HepG2 (cell line): ENCODE data around the gene CAVIN2. TPM values are rescaled to one million over a fixed set of nuclear protein-coding genes. Genes with fewer than 3 reads are reported as not detected.

Experiments
- CBX1 ChIP-seq: IDR thresholded peaks from one replicate; pipeline ENCODE4 v1.6.1; 2016; ENCODE audit warnings: antibody characterized with exemption, low read depth
- FOXC1 ChIP-seq: sonication (generic); formaldehyde crosslinking; IDR thresholded peaks from 2 replicates; pipeline ENCODE4 v1.8.0; 2022; ENCODE audit warnings: mild to moderate bottlenecking, missing genetic modification reagents, borderline replicate concordance
- KDM6A ChIP-seq: IDR thresholded peaks from 2 replicates; pipeline ENCODE4 v1.6.1; 2016; ENCODE audit warnings: low read depth
- NR3C1 ChIP-seq: sonication (generic); formaldehyde crosslinking; IDR thresholded peaks from 2 replicates; pipeline ENCODE4 v1.4.0; 2020; ENCODE audit warnings: missing genetic modification reagents
- RXRA ChIP-seq: sonication (generic); formaldehyde crosslinking; IDR thresholded peaks from 2 replicates; pipeline ENCODE4 v1.5.1; 2020; ENCODE audit warnings: missing genetic modification reagents
- SNRNP70 ChIP-seq: fragments of 200-400 bp; formaldehyde crosslinking; IDR thresholded peaks from 2 replicates; pipeline ENCODE4 v1.6.1; 2017; ENCODE audit warnings: mild to moderate bottlenecking, low read depth, low read length, moderate library complexity
- TOE1 ChIP-seq: sonication (generic); formaldehyde crosslinking; IDR thresholded peaks from 2 replicates; pipeline ENCODE4 v1.4.0; 2020; ENCODE audit warnings: mild to moderate bottlenecking, missing genetic modification reagents
- TOPORS ChIP-seq: sonication (generic); formaldehyde crosslinking; IDR thresholded peaks from 2 replicates; pipeline ENCODE4 v1.8.0; 2023; ENCODE audit warnings: mild to moderate bottlenecking, missing genetic modification reagents
- ZBTB26 ChIP-seq: IDR thresholded peaks from 2 replicates; pipeline ENCODE4 v1.6.1; 2016; ENCODE audit warnings: missing compliant biosample characterization, missing genetic modification reagents, borderline replicate concordance
- ZNF333 ChIP-seq: sonication (generic); formaldehyde crosslinking; IDR thresholded peaks from 2 replicates; pipeline ENCODE4 v1.4.0; 2020; ENCODE audit warnings: mild to moderate bottlenecking, missing genetic modification reagents, borderline replicate concordance
- ZNF629 ChIP-seq: sonication (generic); formaldehyde crosslinking; conservative IDR thresholded peaks from 2 replicates; pipeline ENCODE4 v1.5.0; 2020; ENCODE audit warnings: missing genetic modification reagents
- ZNF879 ChIP-seq: sonication (generic); formaldehyde crosslinking; IDR thresholded peaks from 2 replicates; pipeline ENCODE4 v1.8.1; 2023; ENCODE audit warnings: missing genetic modification reagents
- polyA plus RNA-seq, 8 experiments: library from polyadenylated mRNA; depleted of rRNA in 3 of 8; stranded (reverse) in 7 of 8; unstranded in 1 of 8; fragments of >200 nt; fragmentation: Illumina TruSeq in 4 of 8; extraction: Trizol in 4 of 8; gene quantifications; 2 replicates each; pipeline versions ENCODE4 v1.2.1 to v1.2.3, GENCODE V29; 2011 to 2016; ENCODE audit warnings: low read depth in 4 of 8, missing spikeins in 1 of 8, mixed read lengths in 1 of 8; ENCODE audit not compliant: insufficient read depth in 1 of 8
- total RNA-seq, 5 experiments: library from RNA; depleted of rRNA; stranded (reverse); fragments of >200 nt; fragmentation: Illumina TruSeq; extraction: Trizol; gene quantifications; 2 replicates each; pipeline ENCODE4 v1.2.3, GENCODE V29; 2016; ENCODE audit warnings: low read depth in 1 of 5
- TF ChIP-seq, protein P1 (sequence below): sonication (generic); formaldehyde crosslinking; IDR thresholded peaks from 2 replicates; pipeline ENCODE4 v1.4.0; 2020; ENCODE audit warnings: missing genetic modification reagents
- TF ChIP-seq, protein P2 (sequence below): sonication (generic); formaldehyde crosslinking; IDR thresholded peaks from 2 replicates; pipeline ENCODE4 v1.5.0; 2020; ENCODE audit warnings: missing genetic modification reagents, mild to moderate bottlenecking, borderline replicate concordance
- TF ChIP-seq, protein P3 (sequence below): IDR thresholded peaks from 2 replicates; pipeline ENCODE4 v1.6.1; 2016; ENCODE audit warnings: low read depth

The CAVIN2 gene
- total and polyA plus RNA-seq, 2 of the 13 experiments (the other 11 are each of a cell fraction or from before 2014, with no cell fraction given) = 7.6 to 38.8 TPM

- TF ChIP-seq, protein P1, sequence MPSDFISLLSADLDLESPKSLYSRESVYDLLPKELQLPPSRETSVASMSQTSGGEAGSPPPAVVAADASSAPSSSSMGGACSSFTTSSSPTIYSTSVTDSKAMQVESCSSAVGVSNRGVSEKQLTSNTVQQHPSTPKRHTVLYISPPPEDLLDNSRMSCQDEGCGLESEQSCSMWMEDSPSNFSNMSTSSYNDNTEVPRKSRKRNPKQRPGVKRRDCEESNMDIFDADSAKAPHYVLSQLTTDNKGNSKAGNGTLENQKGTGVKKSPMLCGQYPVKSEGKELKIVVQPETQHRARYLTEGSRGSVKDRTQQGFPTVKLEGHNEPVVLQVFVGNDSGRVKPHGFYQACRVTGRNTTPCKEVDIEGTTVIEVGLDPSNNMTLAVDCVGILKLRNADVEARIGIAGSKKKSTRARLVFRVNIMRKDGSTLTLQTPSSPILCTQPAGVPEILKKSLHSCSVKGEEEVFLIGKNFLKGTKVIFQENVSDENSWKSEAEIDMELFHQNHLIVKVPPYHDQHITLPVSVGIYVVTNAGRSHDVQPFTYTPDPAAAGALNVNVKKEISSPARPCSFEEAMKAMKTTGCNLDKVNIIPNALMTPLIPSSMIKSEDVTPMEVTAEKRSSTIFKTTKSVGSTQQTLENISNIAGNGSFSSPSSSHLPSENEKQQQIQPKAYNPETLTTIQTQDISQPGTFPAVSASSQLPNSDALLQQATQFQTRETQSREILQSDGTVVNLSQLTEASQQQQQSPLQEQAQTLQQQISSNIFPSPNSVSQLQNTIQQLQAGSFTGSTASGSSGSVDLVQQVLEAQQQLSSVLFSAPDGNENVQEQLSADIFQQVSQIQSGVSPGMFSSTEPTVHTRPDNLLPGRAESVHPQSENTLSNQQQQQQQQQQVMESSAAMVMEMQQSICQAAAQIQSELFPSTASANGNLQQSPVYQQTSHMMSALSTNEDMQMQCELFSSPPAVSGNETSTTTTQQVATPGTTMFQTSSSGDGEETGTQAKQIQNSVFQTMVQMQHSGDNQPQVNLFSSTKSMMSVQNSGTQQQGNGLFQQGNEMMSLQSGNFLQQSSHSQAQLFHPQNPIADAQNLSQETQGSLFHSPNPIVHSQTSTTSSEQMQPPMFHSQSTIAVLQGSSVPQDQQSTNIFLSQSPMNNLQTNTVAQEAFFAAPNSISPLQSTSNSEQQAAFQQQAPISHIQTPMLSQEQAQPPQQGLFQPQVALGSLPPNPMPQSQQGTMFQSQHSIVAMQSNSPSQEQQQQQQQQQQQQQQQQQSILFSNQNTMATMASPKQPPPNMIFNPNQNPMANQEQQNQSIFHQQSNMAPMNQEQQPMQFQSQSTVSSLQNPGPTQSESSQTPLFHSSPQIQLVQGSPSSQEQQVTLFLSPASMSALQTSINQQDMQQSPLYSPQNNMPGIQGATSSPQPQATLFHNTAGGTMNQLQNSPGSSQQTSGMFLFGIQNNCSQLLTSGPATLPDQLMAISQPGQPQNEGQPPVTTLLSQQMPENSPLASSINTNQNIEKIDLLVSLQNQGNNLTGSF (CRISPR knock-in tag) = 0 out of 2 replicates have a peak, but pooled peaks have one; percentile 53
- TF ChIP-seq KDM6A (CRISPR knock-in tag) (no peak), SNRNP70 (no peak), ZBTB26 (CRISPR knock-in tag) (no peak; the same call in none of the 2 replicates), ZNF333 (CRISPR knock-in tag) (no peak), ZNF629 (CRISPR knock-in tag) (no peak), TOE1 (no peak), CBX1 (peak; percentile 30), NR3C1 (CRISPR knock-in tag) (no peak), ZNF879 (CRISPR knock-in tag) (no peak), FOXC1 (no peak; the same call in 1 of the 2 replicates), TOPORS (CRISPR knock-in tag) (0 out of 2 replicates have a peak, but pooled peaks have one; percentile 23), RXRA (CRISPR knock-in tag) (peak; percentile 53)
- TF ChIP-seq, protein P2, sequence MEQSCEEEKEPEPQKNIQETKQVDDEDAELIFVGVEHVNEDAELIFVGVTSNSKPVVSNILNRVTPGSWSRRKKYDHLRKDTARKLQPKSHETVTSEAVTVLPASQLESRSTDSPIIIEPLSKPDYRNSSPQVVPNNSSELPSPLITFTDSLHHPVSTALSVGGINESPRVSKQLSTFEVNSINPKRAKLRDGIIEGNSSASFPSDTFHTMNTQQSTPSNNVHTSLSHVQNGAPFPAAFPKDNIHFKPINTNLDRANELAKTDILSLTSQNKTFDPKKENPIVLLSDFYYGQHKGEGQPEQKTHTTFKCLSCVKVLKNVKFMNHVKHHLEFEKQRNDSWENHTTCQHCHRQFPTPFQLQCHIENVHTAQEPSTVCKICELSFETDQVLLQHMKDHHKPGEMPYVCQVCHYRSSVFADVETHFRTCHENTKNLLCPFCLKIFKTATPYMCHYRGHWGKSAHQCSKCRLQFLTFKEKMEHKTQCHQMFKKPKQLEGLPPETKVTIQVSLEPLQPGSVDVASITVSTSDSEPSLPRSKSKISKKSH (CRISPR knock-in tag) = no peak
- TF ChIP-seq, protein P3, sequence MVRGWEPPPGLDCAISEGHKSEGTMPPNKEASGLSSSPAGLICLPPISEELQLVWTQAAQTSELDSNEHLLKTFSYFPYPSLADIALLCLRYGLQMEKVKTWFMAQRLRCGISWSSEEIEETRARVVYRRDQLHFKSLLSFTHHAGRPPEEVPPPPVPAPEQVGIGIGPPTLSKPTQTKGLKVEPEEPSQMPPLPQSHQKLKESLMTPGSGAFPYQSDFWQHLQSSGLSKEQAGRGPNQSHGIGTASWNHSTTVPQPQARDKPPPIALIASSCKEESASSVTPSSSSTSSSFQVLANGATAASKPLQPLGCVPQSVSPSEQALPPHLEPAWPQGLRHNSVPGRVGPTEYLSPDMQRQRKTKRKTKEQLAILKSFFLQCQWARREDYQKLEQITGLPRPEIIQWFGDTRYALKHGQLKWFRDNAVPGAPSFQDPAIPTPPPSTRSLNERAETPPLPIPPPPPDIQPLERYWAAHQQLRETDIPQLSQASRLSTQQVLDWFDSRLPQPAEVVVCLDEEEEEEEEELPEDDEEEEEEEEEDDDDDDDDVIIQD (CRISPR knock-in tag) = peak; percentile 13; the same call in 1 of the 2 replicates
Measured at GRCh38 chr2:191846515-191847476, at the start of gene CAVIN2 (continued).
